HG03565 (cell line): Measurements from ENCODE around the gene ATAD5.
"Not testable (repeated sequence)": the region's sequence is repeated elsewhere in the genome, so short reads cannot be mapped to it uniquely, and the experiment has no call there.

ENCODE experiments used
- ATAC-seq: cut with Tn5 transposase; IDR thresholded peaks from one replicate; pipeline ENCODE4 v1.9.1; 2021; ENCODE audit warnings: mild to moderate bottlenecking, moderate library complexity; ENCODE audit not compliant: unreplicated experiment

The ATAD5 gene

GRCh38 chr17:30821871-30822723 is 9.7 kb upstream of the ATAD5 start:
- no peak for ATAC-seq

- not testable (repeated sequence) for ATAC-seq
Measured at GRCh38 chr17:30822919-30823318, 8.8 kb upstream of the ATAD5 start.

DNA sequence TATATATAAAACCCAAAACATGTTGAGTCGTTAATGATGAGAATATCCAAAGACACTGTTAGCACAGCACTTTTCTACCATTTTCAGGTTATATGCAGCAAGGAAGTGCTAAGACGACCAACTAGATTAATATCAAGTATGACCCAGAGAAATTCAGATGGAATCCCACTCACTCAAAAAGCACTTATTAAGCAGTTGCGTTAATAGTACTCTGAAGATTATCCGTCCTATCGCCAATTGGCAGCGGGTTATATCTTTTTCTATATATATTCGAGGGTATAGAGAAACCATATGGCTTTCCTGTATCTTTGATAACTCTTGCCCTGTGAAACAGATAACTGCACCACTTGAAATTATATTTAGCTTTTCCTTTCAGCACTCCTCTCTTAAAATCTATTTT is 8.3 kb upstream of the ATAD5 start:
- no peak for ATAC-seq

DNA sequence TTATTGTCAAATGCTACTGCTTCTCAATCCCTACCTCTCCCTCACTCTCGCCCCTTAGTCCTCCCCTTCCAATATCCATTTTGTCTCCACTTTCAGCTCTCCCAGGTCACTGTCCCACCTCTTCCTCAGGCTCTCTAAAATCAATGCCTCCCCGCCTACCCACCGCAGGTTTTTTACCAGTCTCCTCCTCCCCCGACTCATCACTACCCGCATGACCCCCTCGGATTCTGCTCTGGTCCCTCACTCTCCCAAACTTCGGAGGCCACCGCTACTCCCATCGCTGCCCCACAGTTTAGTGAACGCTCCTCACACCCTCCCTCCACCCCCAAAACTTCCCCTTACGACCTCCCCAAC is 7.8 kb upstream of the ATAD5 start:
- ATAC-seq, result no peak

- ATAC-seq, result peak; percentile 69
Measured at GRCh38 chr17:30824356-30825145, 7.2 kb upstream of the ATAD5 start, which contains the start of gene CRLF3. Gene CRLF3 (minus strand): TSS chr17:30824692. CDS start chr17:30824651, 41 bp downstream.

- no peak for ATAC-seq
Measured at GRCh38 chr17:30827082-30827481, 4.7 kb upstream of the ATAD5 start.

DNA sequence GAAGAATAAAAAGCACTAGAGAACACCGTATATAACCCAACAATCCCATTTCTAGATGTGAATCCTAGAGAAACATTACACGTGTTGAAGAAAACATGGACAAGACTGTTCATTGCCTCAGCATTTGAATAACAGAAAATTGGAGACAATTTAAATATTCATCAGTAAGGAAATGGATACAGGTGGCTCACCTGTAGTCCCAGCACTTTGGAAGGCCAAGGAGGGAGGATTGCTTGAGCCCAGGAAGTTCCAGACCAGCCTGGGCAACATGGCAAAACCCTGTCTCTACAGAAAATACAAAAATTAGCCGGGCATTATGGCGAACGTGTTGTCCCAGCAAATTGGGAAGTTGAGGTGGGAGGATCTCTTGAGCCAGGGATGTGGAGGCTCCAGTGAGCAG is 2.7 kb upstream of the ATAD5 start:
- ATAC-seq, result no peak

DNA sequence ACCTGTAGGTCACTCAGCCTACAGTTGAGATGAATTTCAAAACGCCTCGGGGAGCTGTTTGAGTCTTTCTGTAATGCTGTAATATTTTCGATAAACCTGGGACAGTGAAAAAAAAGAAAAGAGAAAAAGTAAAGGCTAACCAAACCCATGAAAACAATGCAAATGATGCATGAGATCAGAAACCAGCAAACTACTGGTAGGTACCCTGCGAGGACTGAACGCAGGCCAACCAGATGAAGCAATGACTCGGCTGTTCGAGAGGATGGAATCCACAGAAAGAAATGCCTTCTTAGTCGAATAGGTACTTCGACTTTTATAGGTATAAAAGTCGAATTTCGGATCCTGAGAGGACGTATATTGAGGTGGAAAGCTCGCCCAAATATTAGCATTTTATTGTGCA is 509 bp upstream of the ATAD5 start:
- ATAC-seq, result no peak

- ATAC-seq, result no peak
Measured at GRCh38 chr17:30832438-30833124, 815 bp downstream of the ATAD5 start.

DNA sequence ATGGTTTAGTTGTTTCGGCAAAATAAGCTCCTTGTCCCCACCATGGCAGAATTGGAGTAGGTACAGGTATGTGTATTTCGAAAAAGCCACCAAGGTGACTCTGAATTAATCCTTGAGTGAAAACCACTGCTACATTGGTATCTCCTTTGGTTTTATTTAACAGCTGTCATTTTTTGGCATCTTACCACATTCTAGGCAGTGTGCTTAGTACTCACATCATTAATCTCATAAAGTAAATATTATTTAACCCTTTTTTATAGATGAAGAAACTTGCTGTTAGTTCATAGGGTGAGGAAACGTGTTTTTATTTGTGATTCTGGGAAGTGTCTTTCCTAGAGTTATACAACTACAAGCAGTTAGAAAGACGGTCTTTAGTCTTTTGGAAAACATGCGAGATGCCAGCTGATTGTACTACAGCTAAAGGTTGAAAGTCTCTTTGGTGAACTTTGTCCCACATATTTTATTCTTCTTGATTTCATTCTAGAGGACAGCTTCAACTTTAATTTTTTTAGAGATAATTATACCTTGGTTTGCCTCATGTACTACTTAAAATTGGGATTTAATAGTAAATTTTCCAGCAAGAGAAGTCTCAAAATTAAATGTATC is 6.5 kb downstream of the ATAD5 start:
- ATAC-seq, result no peak

GRCh38 chr17:30840771-30841170 is 9.0 kb downstream of the ATAD5 start:
- ATAC-seq, result no peak

DNA sequence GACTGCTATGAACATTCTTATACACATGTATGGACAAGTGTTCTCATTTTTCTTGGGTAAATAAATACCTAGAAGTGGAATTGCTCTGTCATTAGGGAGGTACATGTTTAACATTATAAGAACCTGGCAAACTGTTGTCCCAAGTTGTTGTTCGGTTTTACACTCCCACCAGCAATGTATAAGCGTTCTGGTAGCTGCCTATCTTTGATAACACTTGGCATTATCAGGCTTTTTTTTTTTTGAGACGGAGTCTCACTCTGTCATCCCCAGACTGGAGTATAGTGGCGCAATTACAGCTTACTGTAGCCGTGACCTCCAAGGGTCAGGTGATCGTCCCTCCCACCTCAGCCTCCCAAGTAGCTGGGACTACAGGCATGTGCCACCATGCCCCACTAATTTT is 16.3 kb downstream of the ATAD5 start:
- ATAC-seq, result no peak

DNA sequence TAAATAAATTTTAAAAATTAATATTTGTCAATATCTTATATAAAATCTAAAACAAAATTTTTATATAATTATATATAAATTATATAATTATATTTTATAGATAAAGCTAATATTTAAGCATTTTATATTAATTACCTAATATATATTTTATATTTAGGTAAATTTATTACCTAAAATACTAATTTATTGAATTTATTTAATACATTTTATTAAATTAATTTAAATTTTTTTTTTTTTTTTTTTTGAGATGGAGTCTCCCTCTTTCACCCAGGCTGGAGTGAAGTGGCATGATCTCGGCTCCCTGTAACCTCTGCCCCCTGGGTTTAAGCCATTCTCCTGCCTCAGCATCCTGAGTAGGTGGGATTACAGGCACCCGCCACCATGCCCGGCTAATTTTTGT is 22.4 kb downstream of the ATAD5 start:
- ATAC-seq, result no peak

- ATAC-seq, result no peak
Measured at GRCh38 chr17:30858556-30859250, 26.9 kb downstream of the ATAD5 start.

DNA sequence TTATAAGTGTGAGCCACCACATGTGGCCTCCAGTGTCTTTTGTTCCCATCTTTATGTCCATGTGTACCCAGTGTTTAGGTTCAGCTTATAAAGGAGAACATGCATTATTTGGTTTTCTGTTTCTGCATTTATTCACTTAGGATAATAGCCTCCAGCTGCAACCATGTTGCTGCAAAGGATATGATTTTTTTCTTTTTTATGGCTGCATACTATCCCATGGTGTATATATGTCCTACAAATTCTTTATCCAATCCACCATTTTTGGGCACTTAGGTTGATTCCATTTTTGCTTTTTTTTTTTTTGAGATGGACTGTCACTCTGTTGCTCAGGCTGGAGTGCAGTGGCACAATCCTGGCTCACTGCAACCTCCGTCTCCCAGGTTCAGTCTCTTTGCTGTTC is 32.9 kb downstream of the ATAD5 start:
- no peak for ATAC-seq

- ATAC-seq, result no peak
Measured at GRCh38 chr17:30869005-30869404, 37.2 kb downstream of the ATAD5 start.

DNA sequence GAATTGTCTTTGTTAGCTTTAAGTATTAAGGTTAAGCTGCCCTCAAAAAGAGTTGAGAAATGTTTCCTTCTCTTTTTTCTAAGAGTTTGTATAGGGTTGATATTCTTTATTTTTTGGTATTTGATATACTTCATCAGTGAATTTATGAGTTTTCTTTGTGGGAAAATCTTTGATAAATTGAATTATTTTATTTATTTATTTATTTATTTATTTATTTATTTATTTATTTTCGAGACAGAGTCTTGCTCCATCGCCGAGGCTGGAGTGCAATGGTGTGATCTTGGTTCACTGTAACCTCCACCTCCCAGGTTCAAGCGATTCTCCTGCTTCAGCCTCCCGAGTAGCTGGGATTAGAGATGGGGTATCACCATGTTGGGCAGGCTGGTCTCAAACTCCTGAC is 54.4 kb downstream of the ATAD5 start:
- no peak for ATAC-seq

GRCh38 chr17:30894236-30894635 is 62.5 kb downstream of the ATAD5 start:
- no peak for ATAC-seq

GRCh38 chr17:30897311-30897710 is 65.5 kb downstream of the ATAD5 start:
- ATAC-seq, result no peak

DNA sequence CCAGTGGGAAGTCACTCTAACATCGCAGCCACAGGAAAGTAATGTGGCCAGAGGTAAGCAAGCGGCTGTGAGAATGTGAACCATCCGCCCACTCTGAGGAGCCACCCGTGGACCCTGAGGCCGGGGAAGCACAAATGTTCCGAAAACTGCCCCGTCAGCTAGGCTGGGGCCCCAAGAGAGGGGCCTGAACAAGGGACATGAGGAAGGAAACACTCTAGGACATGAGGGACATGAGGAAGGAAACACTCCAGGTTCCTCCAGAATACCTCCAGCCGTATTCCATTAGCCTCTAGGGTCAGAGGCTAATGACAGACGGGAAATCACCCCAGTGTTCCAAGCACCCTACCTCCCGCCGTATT is 74.0 kb downstream of the ATAD5 start:
- ATAC-seq, result no peak
